ENCODE measurements around the gene G0S2.

The G0S2 gene

GRCh38 chr1:209652121-209652735 is 23.0 kb upstream of the G0S2 start, which contains the start of gene LAMB3:
Gene LAMB3 (minus strand): TSS chr1:209652425. CDS start chr1:209650944, 1,481 bp downstream.
- no peak within 1 kb of the TSS for H3K4me3 ChIP-seq (ENCODE audit: low read depth, low read length)
- no peak within 1 kb of the TSS for H3K9ac ChIP-seq
- no peak within 1 kb of the TSS for H3K4me2 ChIP-seq (ENCODE audit: low read length)
- H2AFZ ChIP-seq = no peak within 1 kb of the TSS
- no peaks in the 10 kb centered on the region for H3K79me2 ChIP-seq
- no peaks in the 10 kb centered on the region for H3K4me1 ChIP-seq
- no peak for TF ChIP-seq CTCF (IDR thresholded peaks at IDR 0.05)
- no peaks in the 10 kb centered on the region for H3K27me3 ChIP-seq (ENCODE audit: control insufficient read depth, insufficient read depth, low read length)
- no peaks in the 10 kb centered on the region for H3K36me3 ChIP-seq (ENCODE audit: control insufficient read depth, insufficient read depth, low read length)
- H3K9me3 ChIP-seq (ENCODE audit: control insufficient read depth, low read length) = no peaks in the 10 kb centered on the region
- H3K27ac ChIP-seq = no peak within 1 kb of the TSS

GRCh38 chr1:209652873-209653401 is 22.3 kb upstream of the G0S2 start:
- Histone ChIP-seq H3K4me1 (no peaks in the 10 kb centered on the region), H3K36me3 (ENCODE audit: control insufficient read depth, insufficient read depth, low read length) (no peaks in the 10 kb centered on the region), H3K79me2 (no peaks in the 10 kb centered on the region), H3K9me3 (ENCODE audit: control insufficient read depth, low read length) (no peaks in the 10 kb centered on the region), H3K27ac (no peak overlapping the region), H3K27me3 (ENCODE audit: control insufficient read depth, insufficient read depth, low read length) (no peaks in the 10 kb centered on the region), H3K9ac (no peak overlapping the region), H3K4me3 (ENCODE audit: low read depth, low read length) (no peak overlapping the region), H3K4me2 (ENCODE audit: low read length) (no peak overlapping the region), H2AFZ (no peak overlapping the region)
- TF ChIP-seq CTCF (IDR thresholded peaks at IDR 0.05) = no peak

- H3K4me2 ChIP-seq (ENCODE audit: low read length) = no peak overlapping the region
- no peaks in the 10 kb centered on the region for H3K79me2 ChIP-seq
- H3K36me3 ChIP-seq (ENCODE audit: control insufficient read depth, insufficient read depth, low read length) = no peaks in the 10 kb centered on the region
- H3K9me3 ChIP-seq (ENCODE audit: control insufficient read depth, low read length) = no peaks in the 10 kb centered on the region
- H3K27me3 ChIP-seq (ENCODE audit: control insufficient read depth, insufficient read depth, low read length) = no peaks in the 10 kb centered on the region
- no peak overlapping the region for H3K4me3 ChIP-seq (ENCODE audit: low read depth, low read length)
- no peak overlapping the region for H2AFZ ChIP-seq
- H3K4me1 ChIP-seq = no peaks in the 10 kb centered on the region
- no peak overlapping the region for H3K9ac ChIP-seq
- no peak for TF ChIP-seq CTCF (IDR thresholded peaks at IDR 0.05)
- H3K27ac ChIP-seq = no peak overlapping the region
These were observed 21.3 kb upstream of the G0S2 start for GRCh38 chr1:209653915-209654351.

GRCh38 chr1:209655411-209656231 is 19.6 kb upstream of the G0S2 start:
- no peak overlapping the region for H3K27ac ChIP-seq
- peaks cover 3% of the 10 kb centered on the region for H3K4me1 ChIP-seq
- no peaks in the 10 kb centered on the region for H3K36me3 ChIP-seq (ENCODE audit: control insufficient read depth, insufficient read depth, low read length)
- no peaks in the 10 kb centered on the region for H3K27me3 ChIP-seq (ENCODE audit: control insufficient read depth, insufficient read depth, low read length)
- H2AFZ ChIP-seq = no peak overlapping the region
- no peak overlapping the region for H3K4me2 ChIP-seq (ENCODE audit: low read length)
- H3K9ac ChIP-seq = no peak overlapping the region
- no peaks in the 10 kb centered on the region for H3K9me3 ChIP-seq (ENCODE audit: control insufficient read depth, low read length)
- no peak for TF ChIP-seq CTCF (IDR thresholded peaks at IDR 0.05)
- H3K79me2 ChIP-seq = no peaks in the 10 kb centered on the region
- no peak overlapping the region for H3K4me3 ChIP-seq (ENCODE audit: low read depth, low read length)
